ENCODE results near the gene EEFSEC. TPM values are rescaled to one million over a fixed set of nuclear protein-coding genes. Genes with fewer than 3 reads are reported as not detected.

The EEFSEC gene
- total RNA-seq, 6 donors from 2014 or later: 14.9 to 38.8 (median 17.9) TPM

DNA sequence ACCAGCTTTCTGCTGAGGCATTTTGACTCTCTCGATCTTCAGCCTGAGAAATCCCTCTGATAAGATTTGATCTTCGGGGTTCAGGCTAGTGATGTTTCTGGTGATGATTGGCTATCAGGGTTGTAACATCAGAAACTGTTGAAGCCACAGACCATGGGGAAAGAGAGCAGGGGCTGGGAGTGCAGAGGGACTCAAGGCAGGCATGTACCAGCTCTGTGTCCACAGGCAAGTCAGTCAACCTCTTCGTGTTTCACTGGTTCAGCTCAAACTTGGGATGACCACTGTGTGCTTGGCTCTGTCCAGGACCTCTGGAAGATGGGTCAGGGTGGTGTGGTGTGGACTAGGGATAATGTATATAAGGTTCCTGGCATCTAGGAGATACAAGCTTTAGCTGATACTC is 116.5 kb downstream of the EEFSEC start:
- no peak for ATAC-seq (ENCODE audit: low FRiP score in 2 of 2)
- Histone ChIP-seq H3K9me3 (no peaks in the 10 kb centered on the region), H3K4me3 (no peak overlapping the region), H3K4me1 (peaks cover 0 to 3% (median 0%) of the 10 kb centered on the region in 4 donors), H3K27me3 (no peaks in the 10 kb centered on the region), H3K36me3 (peaks cover 0 to 22% (median 11%) of the 10 kb centered on the region in 4 donors), H3K27ac (no peak overlapping the region)
- TF ChIP-seq EP300 (IDR thresholded peaks at IDR 0.05): no peak
- TF ChIP-seq POLR2A (IDR thresholded peaks at IDR 0.05): no peak
- TF ChIP-seq, protein P1, sequence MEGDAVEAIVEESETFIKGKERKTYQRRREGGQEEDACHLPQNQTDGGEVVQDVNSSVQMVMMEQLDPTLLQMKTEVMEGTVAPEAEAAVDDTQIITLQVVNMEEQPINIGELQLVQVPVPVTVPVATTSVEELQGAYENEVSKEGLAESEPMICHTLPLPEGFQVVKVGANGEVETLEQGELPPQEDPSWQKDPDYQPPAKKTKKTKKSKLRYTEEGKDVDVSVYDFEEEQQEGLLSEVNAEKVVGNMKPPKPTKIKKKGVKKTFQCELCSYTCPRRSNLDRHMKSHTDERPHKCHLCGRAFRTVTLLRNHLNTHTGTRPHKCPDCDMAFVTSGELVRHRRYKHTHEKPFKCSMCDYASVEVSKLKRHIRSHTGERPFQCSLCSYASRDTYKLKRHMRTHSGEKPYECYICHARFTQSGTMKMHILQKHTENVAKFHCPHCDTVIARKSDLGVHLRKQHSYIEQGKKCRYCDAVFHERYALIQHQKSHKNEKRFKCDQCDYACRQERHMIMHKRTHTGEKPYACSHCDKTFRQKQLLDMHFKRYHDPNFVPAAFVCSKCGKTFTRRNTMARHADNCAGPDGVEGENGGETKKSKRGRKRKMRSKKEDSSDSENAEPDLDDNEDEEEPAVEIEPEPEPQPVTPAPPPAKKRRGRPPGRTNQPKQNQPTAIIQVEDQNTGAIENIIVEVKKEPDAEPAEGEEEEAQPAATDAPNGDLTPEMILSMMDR (IDR thresholded peaks at IDR 0.05): no peak
- no peak for TF ChIP-seq POLR2AphosphoS5 (IDR thresholded peaks at IDR 0.05)
- WGBS, 2 donors: 85 to 90% methylated on average over 2 to 3 of the region's 3 CpGs
- no peak for DNase-seq

DNA sequence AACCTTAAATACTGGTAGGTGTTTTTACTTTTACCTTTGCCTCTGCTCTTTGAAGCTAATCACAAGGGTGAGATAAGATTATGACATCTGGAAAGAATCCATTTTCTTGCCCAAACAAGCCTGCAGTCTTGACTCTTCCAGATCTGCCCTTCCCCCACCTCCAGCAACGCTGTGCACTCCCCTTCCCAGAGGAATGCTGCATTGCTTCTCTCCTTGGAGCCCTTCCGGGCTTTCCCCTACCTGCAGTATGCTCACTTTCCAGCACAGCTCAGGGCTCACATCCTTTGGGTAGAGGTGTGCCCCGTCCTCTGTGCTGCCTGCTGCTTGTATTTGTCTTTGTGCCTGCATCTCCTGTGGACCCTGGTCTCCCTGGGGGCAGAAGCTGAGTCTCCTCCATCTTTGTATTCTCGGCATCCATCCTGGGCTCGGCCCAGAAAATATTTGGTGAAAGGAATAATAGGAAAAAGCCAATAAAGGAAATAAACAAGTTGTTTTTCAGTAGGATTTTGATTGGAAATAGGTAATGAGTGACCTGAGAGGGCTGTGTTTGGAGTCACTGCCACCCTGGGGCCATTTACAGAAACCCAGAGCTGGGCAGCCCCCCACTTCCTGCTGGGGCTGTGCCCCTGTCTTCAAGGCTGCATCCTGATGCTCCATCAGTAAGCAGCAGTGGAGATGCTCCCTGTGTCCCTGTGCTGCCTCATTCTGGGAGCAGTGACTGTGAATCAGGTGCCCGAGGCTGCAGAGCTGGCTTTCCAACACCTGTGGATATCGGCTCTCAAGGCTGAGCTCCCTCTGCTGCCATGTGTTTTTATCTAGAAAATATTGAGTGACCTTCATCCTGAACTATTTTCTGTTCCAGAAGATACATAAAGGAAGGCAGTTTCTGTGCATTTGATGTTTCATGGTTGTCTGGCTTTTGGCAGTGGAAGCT is 117.5 kb downstream of the EEFSEC start:
- H3K36me3 ChIP-seq: peaks cover 0 to 16% (median 7%) of the 10 kb centered on the region in 4 donors
- no peak overlapping the region for H3K4me3 ChIP-seq

DNA sequence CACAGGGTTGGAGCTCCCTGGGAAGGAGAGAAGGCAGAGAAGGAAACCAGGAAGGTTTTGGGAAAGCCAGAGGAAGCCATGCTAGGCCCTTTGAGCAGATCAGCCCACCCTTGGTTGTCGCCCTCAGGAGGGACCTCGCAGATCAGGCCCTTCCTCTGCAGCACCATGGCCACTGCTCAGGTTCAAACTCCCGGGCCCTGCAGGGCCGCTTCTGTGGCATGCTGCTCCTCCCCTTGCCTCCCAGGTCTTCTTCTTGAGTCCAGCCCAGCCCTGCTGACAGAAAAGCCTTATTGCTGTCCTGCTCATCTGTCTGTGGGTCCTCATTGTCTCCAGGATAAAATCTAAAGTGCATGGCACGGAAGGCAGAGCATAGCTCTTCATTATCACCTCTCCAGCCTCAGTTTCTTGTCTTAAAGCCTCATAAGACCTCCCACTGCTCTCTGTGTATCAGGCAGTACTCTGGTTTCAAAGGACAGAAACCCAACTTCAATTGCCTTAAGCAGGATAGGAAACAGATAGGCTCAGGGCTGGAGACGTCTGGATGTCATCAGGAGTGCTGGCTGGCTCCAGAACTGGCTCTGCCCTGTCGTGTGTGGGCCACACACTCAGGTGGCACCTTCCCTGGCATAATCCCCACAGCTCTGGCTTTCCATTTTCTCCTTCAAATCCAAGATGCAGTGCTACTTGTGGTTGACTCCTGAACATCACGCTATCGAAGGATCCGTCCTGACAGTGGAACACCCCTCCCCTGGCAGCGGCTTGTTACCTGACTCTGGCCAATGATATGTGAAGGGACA is 118.5 kb downstream of the EEFSEC start:
- TF ChIP-seq EP300 (IDR thresholded peaks at IDR 0.05) (no peak), POLR2AphosphoS5 (IDR thresholded peaks at IDR 0.05) (no peak), POLR2A (IDR thresholded peaks at IDR 0.05) (no peak)
- TF ChIP-seq, protein P1 (IDR thresholded peaks at IDR 0.05): no peak
- no peak overlapping the region for H3K4me3 ChIP-seq
- peaks cover 0 to 4% (median 2%) of the 10 kb centered on the region in 4 donors for H3K4me1 ChIP-seq
- DNase-seq: peak in 1 of 2 donors; percentile 43
- no peak for ATAC-seq (ENCODE audit: low FRiP score in 2 of 2)
- H3K27me3 ChIP-seq: no peaks in the 10 kb centered on the region
- no peaks in the 10 kb centered on the region for H3K9me3 ChIP-seq
- 86 to 92% methylated on average over 11 of the region's 11 CpGs for WGBS, 2 donors
- no peak overlapping the region for H3K27ac ChIP-seq
- H3K36me3 ChIP-seq: peaks cover 0 to 14% (median 7%) of the 10 kb centered on the region in 4 donors

More for the DNA sequence above, 117.5 kb downstream of the EEFSEC start:
- Histone ChIP-seq H3K27me3 (no peaks in the 10 kb centered on the region), H3K4me1 (peaks cover 0 to 3% (median 0%) of the 10 kb centered on the region in 4 donors), H3K27ac (no peak overlapping the region), H3K9me3 (no peaks in the 10 kb centered on the region)
- no peak for DNase-seq
- whole genome bisulfite sequencing, 2 donors: 83 to 87% methylated on average over 5 to 7 of the region's 7 CpGs
- ATAC-seq (ENCODE audit: low FRiP score in 2 of 2): no peak
- TF ChIP-seq, protein P1 (IDR thresholded peaks at IDR 0.05): no peak
- no peak for TF ChIP-seq POLR2AphosphoS5 (IDR thresholded peaks at IDR 0.05)
- TF ChIP-seq EP300 (IDR thresholded peaks at IDR 0.05): no peak
- no peak for TF ChIP-seq POLR2A (IDR thresholded peaks at IDR 0.05)

DNA sequence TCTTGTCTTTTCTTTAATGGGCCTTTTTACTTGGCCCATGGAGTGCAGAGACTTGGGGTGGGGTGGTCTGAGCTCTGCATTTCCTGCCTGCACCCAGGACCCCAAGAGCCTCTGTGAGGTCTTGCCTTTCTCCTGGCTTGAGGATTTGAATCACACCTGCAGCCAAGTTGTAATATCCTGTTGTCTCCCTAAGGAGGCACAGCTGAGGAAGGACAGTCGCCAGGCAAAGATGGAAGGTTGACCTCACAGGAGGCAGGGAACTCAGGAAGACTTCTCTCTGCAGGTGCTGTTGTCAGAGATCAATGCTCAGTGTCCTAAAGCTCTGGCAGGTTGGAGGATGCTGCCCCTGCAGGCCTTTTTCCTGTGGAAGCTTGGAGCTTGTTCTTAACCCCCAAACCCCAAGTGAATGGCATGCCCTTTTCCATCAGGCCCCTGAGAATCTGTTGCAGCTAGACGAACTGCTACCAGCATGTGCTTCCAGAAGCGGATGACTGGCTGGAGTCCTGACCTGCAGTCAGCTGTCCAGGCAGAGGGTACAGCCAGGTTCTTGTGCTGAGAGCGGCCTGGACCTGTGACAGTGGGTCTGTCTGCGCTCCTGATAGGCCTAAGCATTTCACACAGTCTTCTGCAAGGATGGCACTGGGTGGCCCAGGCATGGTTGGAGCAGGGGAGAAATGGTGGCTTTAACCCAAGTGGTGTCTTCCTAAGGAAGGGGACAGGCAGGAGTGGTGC is 120.0 kb downstream of the EEFSEC start:
- Histone ChIP-seq H3K4me3 (no peak overlapping the region), H3K4me1 (peaks cover 0 to 6% (median 5%) of the 10 kb centered on the region in 4 donors), H3K9me3 (no peaks in the 10 kb centered on the region), H3K36me3 (peaks cover 0 to 14% (median 7%) of the 10 kb centered on the region in 4 donors), H3K27me3 (no peaks in the 10 kb centered on the region), H3K27ac (no peak overlapping the region)
- ATAC-seq (ENCODE audit: low FRiP score in 2 of 2): no peak
- no peak for TF ChIP-seq EP300 (IDR thresholded peaks at IDR 0.05)
- TF ChIP-seq POLR2A (IDR thresholded peaks at IDR 0.05): no peak
- no peak for TF ChIP-seq POLR2AphosphoS5 (IDR thresholded peaks at IDR 0.05)
- TF ChIP-seq, protein P1 (IDR thresholded peaks at IDR 0.05): no peak
- 79% methylated on average over 5 of the region's 5 CpGs; no CpG with 5 or more reads in 1 of the 2 donors for WGBS, 2 donors
- DNase-seq: no peak
